DOHH2 (cell line): ENCODE results near the gene LZTR1.

Experiments
- H3F3A ChIP-seq: fragments of 200-600 bp; sonication (generic), shearing (Covaris generic); 2 replicates; pipeline ENCODE4 v1.6.0; 2016; ENCODE audit warnings: antibody characterized with exemption, mild to moderate bottlenecking; ENCODE audit not compliant: control insufficient read depth, insufficient read depth
- H3K27ac ChIP-seq: fragments of 200-600 bp; sonication (generic); 2 replicates; pipeline ENCODE4 v1.5.1; 2014; ENCODE audit warnings: low read depth, mild to moderate bottlenecking, low read length, moderate library complexity
- H3K27me3 ChIP-seq: fragments of 200-600 bp; sonication (generic); 2 replicates; pipeline ENCODE4 v1.6.1; 2014; ENCODE audit warnings: mild to moderate bottlenecking, low read length, mixed read lengths; ENCODE audit not compliant: control insufficient read depth
- H3K36me3 ChIP-seq: fragments of 200-600 bp; sonication (generic); 2 replicates; pipeline ENCODE4 v1.6.1; 2014; ENCODE audit warnings: mild to moderate bottlenecking, low read length, moderate library complexity, mixed read lengths; ENCODE audit not compliant: control insufficient read depth
- H3K4me1 ChIP-seq: fragments of 200-600 bp; sonication (generic); 2 replicates; pipeline ENCODE4 v1.6.1; 2014; ENCODE audit warnings: mild to moderate bottlenecking, low read length, mixed read lengths; ENCODE audit not compliant: control insufficient read depth
- H3K4me2 ChIP-seq: fragments of 200-600 bp; sonication (generic); 2 replicates; pipeline ENCODE4 v1.6.0; 2014; ENCODE audit warnings: mild to moderate bottlenecking, low read length, moderate library complexity
- H3K4me3 ChIP-seq: fragments of 200-600 bp; sonication (generic); 2 replicates; pipeline ENCODE4 v1.5.1; 2014; ENCODE audit warnings: mild to moderate bottlenecking, low read length, mixed read lengths
- H3K79me2 ChIP-seq: fragments of 200-600 bp; sonication (generic); 2 replicates; pipeline ENCODE4 v1.6.1; 2014; ENCODE audit warnings: mild to moderate bottlenecking, low read length, mixed read lengths; ENCODE audit not compliant: control insufficient read depth
- H3K9me2 ChIP-seq: fragments of 200-600 bp; sonication (generic); replicated peaks from 2 replicates; pipeline ENCODE4 v1.6.1; 2014; ENCODE audit warnings: mild to moderate bottlenecking, low read length, mixed read lengths; ENCODE audit not compliant: control insufficient read depth
- H3K9me3 ChIP-seq: fragments of 200-600 bp; sonication (generic); 2 replicates; pipeline ENCODE4 v1.6.1; 2014; ENCODE audit warnings: antibody characterized with exemption, low read length, mixed read lengths; ENCODE audit not compliant: control insufficient read depth, insufficient read depth
- H4K20me1 ChIP-seq: fragments of 200-600 bp; sonication (generic); 2 replicates; pipeline ENCODE4 v1.6.0; 2014; ENCODE audit warnings: low read depth, mild to moderate bottlenecking, antibody characterized with exemption, low read length, moderate library complexity; ENCODE audit not compliant: control insufficient read depth, insufficient read depth
- CTCF ChIP-seq: fragments of 200-600 bp; sonication (generic); IDR thresholded peaks from one replicate; pipeline ENCODE4 v1.5.1; 2014; ENCODE audit warnings: antibody characterized with exemption, mild to moderate bottlenecking, low read depth, low read length; ENCODE audit not compliant: poor library complexity, severe bottlenecking
- EZH2phosphoT487 ChIP-seq: fragments of 200-600 bp; sonication (generic); IDR thresholded peaks from 2 replicates; pipeline ENCODE4 v1.6.1; 2017; ENCODE audit warnings: borderline replicate concordance, mild to moderate bottlenecking, antibody characterized with exemption, low read length, moderate library complexity, mixed read lengths

LZTR1 gene

DNA sequence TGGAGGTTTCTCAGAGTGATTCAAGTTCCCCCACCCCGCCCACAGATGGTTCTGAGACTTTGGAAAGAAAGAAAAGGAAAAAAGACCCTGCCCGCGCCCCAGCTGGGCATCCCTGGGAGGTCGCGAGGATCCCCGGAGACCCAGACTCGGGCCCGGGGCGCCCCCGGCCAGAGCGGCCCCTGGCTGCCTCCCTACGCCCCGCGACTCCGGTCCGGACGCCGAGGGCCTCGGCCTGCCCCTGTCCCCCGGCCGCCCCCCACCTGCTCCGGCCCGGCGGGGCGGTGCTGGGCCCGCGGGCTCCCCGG lies 17.3 kb upstream of the LZTR1 start:
- no peaks in the 10 kb centered on the region for H3K79me2 ChIP-seq
- H3K9me2 ChIP-seq, result no peaks in the 10 kb centered on the region
- H3K4me2 ChIP-seq, result no peak overlapping the region
- H3K27ac ChIP-seq, result no peak overlapping the region
- no peaks in the 10 kb centered on the region for H3K4me1 ChIP-seq
- no peaks in the 10 kb centered on the region for H3F3A ChIP-seq
- H3K4me3 ChIP-seq, result no peak overlapping the region
- no peaks in the 10 kb centered on the region for H3K9me3 ChIP-seq
- no peaks in the 10 kb centered on the region for H3K36me3 ChIP-seq
- no peak for TF ChIP-seq CTCF
- no peak for TF ChIP-seq EZH2phosphoT487
- peaks cover 22% of the 10 kb centered on the region for H3K27me3 ChIP-seq
- H4K20me1 ChIP-seq, result peaks cover 2% of the 10 kb centered on the region; the same call in 1 of the 2 replicates

GRCh38 chr22:20965104-20965887 lies 16.8 kb upstream of the LZTR1 start:
- no peaks in the 10 kb centered on the region for H3K36me3 ChIP-seq
- H3K4me3 ChIP-seq, result no peak overlapping the region
- peaks cover 22% of the 10 kb centered on the region for H3K27me3 ChIP-seq
- H3K79me2 ChIP-seq, result no peaks in the 10 kb centered on the region
- peaks cover 1% of the 10 kb centered on the region; the same call in 1 of the 2 replicates for H4K20me1 ChIP-seq
- H3K4me2 ChIP-seq, result 0 out of 2 replicates have a peak overlapping the region, but pooled peaks have one; percentile 14
- H3F3A ChIP-seq, result no peaks in the 10 kb centered on the region
- TF ChIP-seq CTCF (no peak), EZH2phosphoT487 (no peak; the same call in 1 of the 2 replicates)
- no peaks in the 10 kb centered on the region for H3K4me1 ChIP-seq
- H3K9me2 ChIP-seq, result no peaks in the 10 kb centered on the region
- no peak overlapping the region for H3K27ac ChIP-seq
- H3K9me3 ChIP-seq, result no peaks in the 10 kb centered on the region

- H4K20me1 ChIP-seq, result no peaks in the 10 kb centered on the region
- no peaks in the 10 kb centered on the region for H3K9me3 ChIP-seq
- no peak overlapping the region for H3K4me2 ChIP-seq
- H3K27ac ChIP-seq, result no peak overlapping the region
- no peak for TF ChIP-seq CTCF
- TF ChIP-seq EZH2phosphoT487, result no peak
- H3K4me3 ChIP-seq, result no peak overlapping the region
- no peaks in the 10 kb centered on the region for H3K4me1 ChIP-seq
- no peaks in the 10 kb centered on the region for H3K79me2 ChIP-seq
- H3F3A ChIP-seq, result no peaks in the 10 kb centered on the region
- H3K9me2 ChIP-seq, result no peaks in the 10 kb centered on the region
- peaks cover 22% of the 10 kb centered on the region for H3K27me3 ChIP-seq
- H3K36me3 ChIP-seq, result no peaks in the 10 kb centered on the region
Observed at GRCh38 chr22:20965888-20966855, 15.9 kb upstream of the LZTR1 start.
